A549 (cell line): ENCODE data around the gene SELENOV. TPM values are rescaled to one million over a fixed set of nuclear protein-coding genes. Genes with fewer than 3 reads are reported as not detected.
A peak's percentile ranks its signal among the peaks of the same experiment; 100 is the strongest.

Experiments used
- ATAC-seq, 2 experiments: fragments of 200-7000 bp in 1 of 2; fragments of >200 bp in 1 of 2; cut with Nextera tagmentation in 1 of 2; cut with Tn5 transposase in 1 of 2; 3 replicates each; pipeline versions ENCODE4 v1.8.0 to v1.9.1; 2018 to 2020; ENCODE audit warnings: mild to moderate bottlenecking in 1 of 2, moderate library complexity in 1 of 2
- CTCF ChIA-PET: fragments of 300-600 bp; sonication (Branson Sonifier 250); formaldehyde crosslinking; extraction: SDS; loops from one replicate; lab custom pipeline; 2021; ENCODE audit warnings: antibody characterized with exemption, inconsistent platforms; lab: Yijun Ruan, JAX
- POLR2A ChIA-PET: fragments of 350-600 bp; formaldehyde crosslinking; extraction: SDS; loops from one replicate; lab custom pipeline; 2021; ENCODE audit warnings: antibody characterized with exemption, inconsistent platforms; lab: Yijun Ruan, JAX
- DNase-seq, 2 experiments: peaks; one replicate each; pipeline versions ENCODE4 v3.0.0 to v3.0.0-alpha.2; 2011 to 2016; ENCODE audit warnings: low read depth in 1 of 2, low spot score in 1 of 2
- FAIRE-seq: peaks from 2 replicates; lab custom pipeline; 2011; peaks lifted over from hg19 to GRCh38; lab: Jason Lieb, UNC
- H3K27ac ChIP-seq, 2 experiments: fragments of >200 bp; sonication (Bioruptor Twin); formaldehyde crosslinking; 3 replicates each; pipeline ENCODE4 v1.5.1; 2016 to 2017
- H3K4me1 ChIP-seq: fragments of >200 bp; sonication (Bioruptor Twin); formaldehyde crosslinking; 3 replicates; pipeline ENCODE4 v1.6.1; 2016
- H3K4me2 ChIP-seq: fragments of >200 bp; sonication (Bioruptor Twin); formaldehyde crosslinking; 3 replicates; pipeline ENCODE4 v1.6.1; 2016
- H3K4me3 ChIP-seq: fragments of >200 bp; sonication (Bioruptor Twin); formaldehyde crosslinking; 3 replicates; pipeline ENCODE4 v1.5.1; 2016
- H3K9me3 ChIP-seq: fragments of >200 bp; sonication (Bioruptor Twin); formaldehyde crosslinking; 3 replicates; pipeline ENCODE4 v1.6.1; 2016
- CHD4 ChIP-seq: fragments of 200-600 bp; sonication (generic); IDR thresholded peaks from 2 replicates; pipeline ENCODE4 v1.6.1; 2016; ENCODE audit warnings: antibody characterized with exemption, mild to moderate bottlenecking, borderline replicate concordance
- EP300 ChIP-seq, 2 experiments: fragments of >200 bp; sonication (Bioruptor Twin); formaldehyde crosslinking; IDR thresholded peaks; 2 replicates in 1 of 2; 3 replicates in 1 of 2; pipeline ENCODE4 v1.6.1; 2016 to 2017
- ESRRA ChIP-seq: fragments of 150-350 bp; IDR thresholded peaks from 2 replicates; pipeline ENCODE4 v1.6.1; 2014; ENCODE audit warnings: mild to moderate bottlenecking, low read length, borderline replicate concordance
- FOXS1 ChIP-seq: fragments of 250-450 bp; sonication (Bioruptor Pico); IDR thresholded peaks from 2 replicates; pipeline ENCODE4 v1.5.0; 2020; ENCODE audit warnings: mild to moderate bottlenecking, moderate library complexity
- HDAC2 ChIP-seq: fragments of 200-600 bp; sonication (generic); IDR thresholded peaks from 2 replicates; pipeline ENCODE4 v1.6.1; 2016
- HEYL ChIP-seq: fragments of 250-450 bp; sonication (Bioruptor Pico); IDR thresholded peaks from 2 replicates; pipeline ENCODE4 v1.8.0; 2021; ENCODE audit warnings: mild to moderate bottlenecking, moderate library complexity
- HOXB13 ChIP-seq: fragments of 250-450 bp; sonication (Bioruptor Pico); IDR thresholded peaks from 2 replicates; pipeline ENCODE4 v1.5.0; 2020; ENCODE audit warnings: low read depth, mild to moderate bottlenecking, moderate library complexity
- JUN ChIP-seq, 2 experiments: fragments of >200 bp; sonication (Bioruptor Twin); formaldehyde crosslinking; IDR thresholded peaks; 2 replicates in 1 of 2; 3 replicates in 1 of 2; pipeline ENCODE4 v1.6.1; 2016 to 2017
- KDM5A ChIP-seq: fragments of 200-600 bp; sonication (generic); IDR thresholded peaks from 2 replicates; pipeline ENCODE4 v1.6.1; 2016; ENCODE audit warnings: antibody characterized with exemption, mild to moderate bottlenecking
- MAX ChIP-seq: IDR thresholded peaks from 2 replicates; pipeline ENCODE4 v1.6.1; 2012
- NPAS2 ChIP-seq: fragments of 250-450 bp; sonication (Bioruptor Pico); IDR thresholded peaks from 2 replicates; pipeline ENCODE4 v1.8.0; 2022; ENCODE audit warnings: mild to moderate bottlenecking, moderate library complexity, borderline replicate concordance
- PBX3 ChIP-seq: IDR thresholded peaks from 2 replicates; pipeline ENCODE4 v1.6.1; 2012
- RAD21 ChIP-seq, 2 experiments: fragments of >200 bp in 1 of 2; sonication (Bioruptor Twin) in 1 of 2; formaldehyde crosslinking in 1 of 2; IDR thresholded peaks in 1 of 2; conservative IDR thresholded peaks in 1 of 2; 2 replicates in 1 of 2; 3 replicates in 1 of 2; pipeline ENCODE4 v1.6.1; 2012 to 2018; ENCODE audit warnings: inconsistent platforms in 1 of 2
- REST ChIP-seq: fragments of 200-600 bp; sonication (generic); IDR thresholded peaks from 2 replicates; pipeline ENCODE4 v1.6.1; 2016; ENCODE audit warnings: antibody characterized with exemption, mild to moderate bottlenecking, moderate library complexity
- TP53 ChIP-seq: fragments of 250-450 bp; sonication (Bioruptor Pico); IDR thresholded peaks from 2 replicates; pipeline ENCODE4 v1.5.0; 2021; ENCODE audit warnings: mild to moderate bottlenecking, moderate library complexity
- ZSCAN20 ChIP-seq: fragments of 250-450 bp; sonication (Bioruptor Pico); IDR thresholded peaks from 2 replicates; pipeline ENCODE4 v1.8.0; 2022; ENCODE audit warnings: mild to moderate bottlenecking, moderate library complexity
- WGBS: methylation state at CpG from one replicate; pipeline ENCODE4 v1.1.6; 2017; ENCODE audit errors: missing lambda C conversion rate; 5-methylcytosine and 5-hydroxymethylcytosine counted together
- polyA plus RNA-seq, 4 experiments: library from polyadenylated mRNA; depleted of rRNA in 3 of 4; stranded (reverse); fragments of >200 nt; fragmentation: RNase III in 1 of 4; extraction: RNeasy Plus Mini Kit Qiagen cat#74134 plus additional on column Dnase treatment in 1 of 4; gene quantifications; 2 replicates in 3 of 4; 3 replicates in 1 of 4; pipeline ENCODE4 v1.2.3, GENCODE V29; 2011 to 2017

The SELENOV gene
- polyA plus RNA-seq, 2 of the 4 experiments (the other 2 are of a cell fraction), result not detected

GRCh38 chr19:39533003-39533512, 18.1 kb downstream of the SELENOV start:
- H3K4me2 ChIP-seq, result peak overlapping the region; percentile 61
- 0 out of 3 replicates have a peak overlapping the region, but pooled peaks have one; percentile 3 for H3K4me3 ChIP-seq
- ChIA-PET CTCF (interaction anchor here (0.6 to 14.2 kb wide), 40 partner anchors 9 to 831 kb away, joined by 3 to 299 read pairs (median 10); partner anchors contain the start of genes DLL3, MED29, PAF1 and PLEKHG2), POLR2A (interaction anchor here (0.6 to 3.4 kb wide), 9 partner anchors 52 to 301 kb away, joined by 3 to 40 read pairs (median 4); partner anchors contain the start of genes DYRK1B, RPS16, SUPT5H and TIMM50)
- H3K9me3 ChIP-seq, result no peaks in the 10 kb centered on the region
- FAIRE-seq (no peak), ATAC-seq (peak; percentile 5 to 39; a peak in 3 of 6 replicates), DNase-seq (no peak)
- no peak for TF ChIP-seq PBX3
- 0 out of 2 replicates have a peak, but pooled peaks have one; percentile 21 for TF ChIP-seq HOXB13
- peaks cover 14% of the 10 kb centered on the region for H3K4me1 ChIP-seq
- no peak overlapping the region; a peak in 1 of 6 replicates for H3K27ac ChIP-seq
- 28% methylated on average over 12 of the region's 12 CpGs for WGBS

- ATAC-seq, result no peak
- ChIA-PET POLR2A (interaction anchor here (0.6 to 3.4 kb wide), 3 partner anchors 93 to 300 kb away, joined by 4 to 40 read pairs (median 18); partner anchors contain the start of genes DYRK1B and RPS16), CTCF (interaction anchor here (1.0 to 14.2 kb wide), 26 partner anchors 9 to 430 kb away, joined by 3 to 299 read pairs (median 21); partner anchors contain the start of genes DLL3, MED29, PAF1 and PLEKHG2)
Observed at GRCh38 chr19:39533791-39534190, 18.9 kb downstream of the SELENOV start.

More at GRCh38 chr19:39533791-39534190, 18.9 kb downstream of the SELENOV start:
- no peak overlapping the region for H3K4me2 ChIP-seq
- FAIRE-seq (no peak), DNase-seq (no peak)
- no peak overlapping the region for H3K4me3 ChIP-seq
- 37% methylated on average over 3 of the region's 3 CpGs for WGBS
- TF ChIP-seq PBX3 (no peak), HOXB13 (no peak), TP53 (no peak), JUN (IDR thresholded peaks at IDR 0.05) (no peak), CHD4 (no peak), RAD21 (conservative IDR thresholded peaks at IDR 0.05 in 1 of 2, IDR thresholded peaks at IDR 0.05 in 1 of 2) (no peak), ESRRA (no peak), NPAS2 (CRISPR knock-in tag) (no peak), EP300 (IDR thresholded peaks at IDR 0.05) (no peak), KDM5A (no peak), ZSCAN20 (CRISPR knock-in tag) (no peak), FOXS1 (no peak), HEYL (CRISPR knock-in tag) (no peak), HDAC2 (no peak), REST (no peak), MAX (no peak)
- H3K9me3 ChIP-seq, result no peaks in the 10 kb centered on the region
- no peak overlapping the region for H3K27ac ChIP-seq
- peaks cover 21% of the 10 kb centered on the region for H3K4me1 ChIP-seq
